Epithelial cell of proximal tubule (primary cell): ENCODE measurements around the gene WFDC11. TPM values are rescaled to one million over a fixed set of nuclear protein-coding genes. Genes with fewer than 3 reads are reported as not detected.
"Not testable (repeated sequence)": the region's sequence is repeated elsewhere in the genome, so short reads cannot be mapped to it uniquely, and the experiment has no call there.

Source experiments
- DNase-seq: peaks from one replicate; pipeline ENCODE4 v3.0.0-alpha.2; 2011; ENCODE audit warnings: low read depth
- H3K4me3 ChIP-seq: 2 replicates; pipeline ENCODE4 v1.5.1; 2011; ENCODE audit warnings: low read depth, mild to moderate bottlenecking, low read length
- total RNA-seq: library from RNA; depleted of rRNA; stranded (reverse); fragments of >200 nt; gene quantifications from 2 replicates; pipeline ENCODE4 v1.2.3, GENCODE V29; 2015
- TF ChIP-seq, protein P1 (sequence below): conservative IDR thresholded peaks from 2 replicates; pipeline ENCODE4 v1.5.1; 2012; ENCODE audit warnings: low read depth, mild to moderate bottlenecking, low read length

WFDC11 gene
- not detected in 2 replicates for total RNA-seq

DNA sequence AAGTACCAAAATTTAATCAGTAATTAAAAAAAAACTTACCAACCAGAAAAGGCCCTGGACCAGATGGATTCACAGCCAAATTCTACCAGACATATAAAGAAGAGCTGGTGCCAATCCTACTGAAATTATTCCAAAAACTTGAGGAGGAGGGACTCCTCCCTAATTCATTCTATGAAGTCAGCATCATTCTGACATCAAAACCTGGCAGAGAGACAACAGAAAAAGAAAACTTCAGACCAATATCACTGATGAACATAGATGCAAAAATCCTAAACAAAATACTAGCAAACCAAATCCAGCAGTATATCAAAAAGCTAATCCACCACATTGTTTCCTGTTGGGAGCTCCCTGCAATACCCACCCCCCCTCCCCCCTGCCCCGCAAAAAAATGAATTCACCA is at the start of gene WFDC11:
Gene WFDC11, minus strand, starts transcription at position 101 of the 400 bp plus-strand sequence. CDS start 19,639 bp downstream, outside the sequence.
- TF ChIP-seq, protein P1, sequence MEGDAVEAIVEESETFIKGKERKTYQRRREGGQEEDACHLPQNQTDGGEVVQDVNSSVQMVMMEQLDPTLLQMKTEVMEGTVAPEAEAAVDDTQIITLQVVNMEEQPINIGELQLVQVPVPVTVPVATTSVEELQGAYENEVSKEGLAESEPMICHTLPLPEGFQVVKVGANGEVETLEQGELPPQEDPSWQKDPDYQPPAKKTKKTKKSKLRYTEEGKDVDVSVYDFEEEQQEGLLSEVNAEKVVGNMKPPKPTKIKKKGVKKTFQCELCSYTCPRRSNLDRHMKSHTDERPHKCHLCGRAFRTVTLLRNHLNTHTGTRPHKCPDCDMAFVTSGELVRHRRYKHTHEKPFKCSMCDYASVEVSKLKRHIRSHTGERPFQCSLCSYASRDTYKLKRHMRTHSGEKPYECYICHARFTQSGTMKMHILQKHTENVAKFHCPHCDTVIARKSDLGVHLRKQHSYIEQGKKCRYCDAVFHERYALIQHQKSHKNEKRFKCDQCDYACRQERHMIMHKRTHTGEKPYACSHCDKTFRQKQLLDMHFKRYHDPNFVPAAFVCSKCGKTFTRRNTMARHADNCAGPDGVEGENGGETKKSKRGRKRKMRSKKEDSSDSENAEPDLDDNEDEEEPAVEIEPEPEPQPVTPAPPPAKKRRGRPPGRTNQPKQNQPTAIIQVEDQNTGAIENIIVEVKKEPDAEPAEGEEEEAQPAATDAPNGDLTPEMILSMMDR: no peak
- no peak within 1 kb of the TSS for H3K4me3 ChIP-seq
- DNase-seq: no peak

DNA sequence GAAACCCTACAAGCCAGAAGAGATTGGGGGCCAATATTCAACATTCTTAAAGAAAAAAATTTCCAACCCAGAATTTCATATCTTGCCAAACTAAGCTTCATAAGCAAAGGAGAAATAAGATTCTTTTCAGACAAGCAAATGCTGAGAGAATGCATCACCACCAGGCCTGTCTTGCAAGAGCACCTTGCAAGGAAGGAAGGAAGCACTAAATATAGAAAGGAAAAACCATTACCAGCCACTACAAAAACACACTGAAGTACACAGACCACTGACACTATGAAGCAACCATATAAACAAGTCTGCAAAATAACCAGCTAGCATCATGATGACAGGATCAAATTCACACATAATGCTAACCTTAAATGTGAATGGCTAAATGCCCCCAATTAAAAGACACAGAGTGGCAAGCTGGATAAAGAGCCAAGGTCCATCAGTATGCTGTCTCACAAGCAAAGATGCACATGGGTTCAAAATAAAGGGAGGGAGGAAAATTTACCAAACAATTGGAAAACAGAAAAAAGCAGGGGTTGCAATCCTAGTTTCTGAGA is 46.2 kb upstream of the WFDC11 start:
- H3K4me3 ChIP-seq, DNase-seq: not testable (repeated sequence)

DNA sequence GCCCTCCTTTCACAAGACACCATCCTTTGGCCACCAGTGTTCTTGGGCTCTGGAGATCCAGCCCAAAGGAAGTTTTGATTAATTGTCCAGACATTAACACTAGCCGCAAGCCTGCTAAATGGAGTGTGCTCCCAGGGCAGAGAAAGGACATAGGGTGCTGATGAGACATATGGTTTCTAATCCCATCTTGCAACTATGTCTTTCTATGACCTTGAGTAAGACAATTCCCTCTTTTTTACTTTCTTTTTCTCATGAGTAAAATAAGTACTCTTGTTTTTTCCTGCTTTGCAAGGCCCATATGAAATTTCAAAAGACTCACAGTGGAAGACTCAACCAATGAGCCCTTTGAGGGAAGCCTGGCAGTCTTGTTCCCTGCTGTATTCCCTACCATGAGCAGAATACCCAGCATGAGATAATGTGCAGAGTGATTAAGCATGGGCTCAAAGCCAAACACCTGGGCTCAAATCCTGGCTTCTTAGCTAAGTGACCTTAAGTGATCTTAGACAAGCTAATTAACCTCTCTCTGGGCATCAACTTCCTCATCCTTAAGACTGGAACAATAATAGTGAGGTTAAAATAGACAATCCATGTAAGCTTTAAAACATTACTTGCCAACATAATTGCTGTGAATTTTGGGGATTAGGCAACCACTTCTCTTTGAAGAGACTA is 35.1 kb upstream of the WFDC11 start, which contains the start of gene WFDC10B:
Gene WFDC10B, minus strand, starts transcription at position 51 of the 669 bp plus-strand sequence. CDS start 19,027 bp downstream, outside the sequence.
- TF ChIP-seq, protein P1: no peak
- no peak within 1 kb of the TSS for H3K4me3 ChIP-seq
- no peak for DNase-seq

DNA sequence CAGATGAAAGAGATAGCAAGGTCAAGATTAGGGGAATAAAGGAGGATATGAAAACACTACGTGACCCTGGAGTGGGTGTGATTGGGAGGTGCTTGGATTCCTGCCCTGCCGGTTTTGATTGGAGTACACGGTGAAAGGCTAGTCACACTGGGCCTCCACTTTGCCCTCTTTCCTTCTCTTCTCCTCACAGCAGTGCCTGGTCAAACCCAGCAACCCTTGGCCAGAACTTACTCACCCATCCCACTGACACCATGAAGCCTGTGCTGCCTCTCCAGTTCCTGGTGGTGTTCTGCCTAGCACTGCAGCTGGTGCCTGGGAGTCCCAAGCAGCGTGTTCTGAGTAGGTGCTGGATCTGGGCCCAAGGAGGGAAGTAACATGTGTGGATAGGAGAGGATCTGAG is 31.8 kb upstream of the WFDC11 start, which contains the start of gene WFDC13:
Gene WFDC13, plus strand, starts transcription at position 166 of the 400 bp plus-strand sequence. Its CDS starts 86 bp downstream, at position 252.
- TF ChIP-seq, protein P1: no peak

DNA sequence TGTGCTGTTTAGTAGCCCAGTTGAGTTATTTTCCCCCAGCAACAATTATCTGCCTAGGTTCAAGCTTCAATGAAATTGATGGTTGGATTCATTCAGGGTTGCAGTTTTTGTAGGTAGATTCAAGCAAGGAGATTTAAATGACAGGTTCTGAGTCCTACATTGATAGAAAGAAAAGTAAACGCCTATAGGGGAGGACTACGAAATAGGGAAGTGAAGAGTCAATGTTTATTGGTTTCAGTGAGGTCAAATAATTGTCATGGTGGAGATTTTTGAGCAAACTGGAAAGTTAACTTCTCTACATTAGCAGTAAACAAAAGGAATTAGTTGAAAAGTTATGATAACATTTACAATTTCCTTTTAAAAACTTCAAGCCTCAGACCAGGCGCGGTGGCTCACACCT is 31.1 kb upstream of the WFDC11 start:
- H3K4me3 ChIP-seq: no peak overlapping the region
- DNase-seq: no peak
- TF ChIP-seq, protein P1: no peak

More for the DNA sequence above, 31.8 kb upstream of the WFDC11 start, which contains the start of gene WFDC13:
- no peak within 1 kb of the TSS for H3K4me3 ChIP-seq
- no peak for DNase-seq

DNA sequence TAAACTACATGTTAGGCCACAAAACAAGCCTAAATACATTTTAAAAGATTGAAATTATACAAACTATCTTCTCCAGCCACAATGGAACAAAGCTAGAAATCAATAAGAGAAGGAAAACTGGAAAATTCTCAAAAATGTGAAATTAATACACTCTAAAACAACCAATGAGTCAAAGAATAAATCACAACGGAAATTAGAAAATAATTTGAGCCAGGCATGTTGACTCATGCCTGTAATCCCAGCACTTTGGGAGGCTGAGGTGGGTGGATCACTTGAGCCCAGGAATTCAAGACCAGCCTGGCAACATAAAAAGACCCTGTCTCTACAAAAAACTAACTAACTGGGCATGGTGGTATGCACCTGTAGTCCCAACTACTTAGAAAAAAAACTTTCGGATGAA is 25.5 kb upstream of the WFDC11 start:
- no peak for DNase-seq
- TF ChIP-seq, protein P1: no peak

DNA sequence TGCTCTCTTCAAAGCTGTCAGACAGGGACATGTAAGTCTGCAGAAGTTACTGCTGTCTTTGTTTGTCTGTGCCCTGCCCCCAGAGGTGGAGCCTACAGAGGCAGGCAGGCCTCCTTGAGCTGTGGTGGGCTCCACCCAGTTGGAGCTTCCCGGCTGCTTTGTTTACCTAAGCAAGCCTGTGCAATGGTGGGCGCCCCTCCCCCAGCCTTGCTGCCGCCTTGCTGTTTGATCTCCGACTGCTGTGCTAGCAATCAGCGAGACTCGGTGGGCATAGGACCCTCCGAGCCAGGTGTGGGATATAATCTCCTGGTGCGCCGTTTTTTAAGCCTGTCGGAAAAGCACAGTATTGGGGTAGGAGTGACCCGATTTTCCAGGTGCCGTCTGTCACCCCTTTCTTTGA is 23.3 kb upstream of the WFDC11 start:
- H3K4me3 ChIP-seq, DNase-seq: not testable (repeated sequence)

More for the DNA sequence above, 25.5 kb upstream of the WFDC11 start:
- no peak overlapping the region for H3K4me3 ChIP-seq

DNA sequence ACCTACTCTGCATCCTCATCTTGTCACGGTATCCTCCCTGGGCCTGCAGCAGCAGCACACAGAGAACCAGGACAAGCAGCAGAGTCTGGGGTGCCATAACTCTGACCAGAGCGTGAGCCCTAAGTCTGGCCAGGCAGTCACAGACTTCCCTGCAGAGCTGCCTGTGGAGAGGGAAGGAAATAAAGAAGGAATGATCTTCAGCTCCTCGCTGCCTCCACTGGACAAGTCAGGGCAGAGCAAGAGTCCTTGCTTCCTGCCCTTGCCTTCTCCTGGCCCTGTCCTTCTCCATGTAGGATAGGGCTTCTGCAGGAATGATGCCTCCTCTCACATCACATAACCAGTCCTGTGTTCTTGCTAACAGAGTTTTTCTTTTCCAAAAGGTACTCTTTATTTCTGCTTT is 15.9 kb upstream of the WFDC11 start:
- H3K4me3 ChIP-seq: no peak overlapping the region
- TF ChIP-seq, protein P1: peak; percentile 40
- no peak for DNase-seq
